ENCODE measurements around the gene NOB1.
A peak's percentile ranks its signal among the peaks of the same experiment; 100 is the strongest.
"Not testable (repeated sequence)": the region's sequence is repeated elsewhere in the genome, so short reads cannot be mapped to it uniquely, and the experiment has no call there.

Gene NOB1

GRCh38 chr16:69754469-69755310 is at the start of gene NOB1:
Gene NOB1 (minus strand): TSS chr16:69754926. CDS start chr16:69754910, 16 bp downstream.
- peak; percentile 95 for DNase-seq (ENCODE audit: low read depth)

- no peak for DNase-seq (ENCODE audit: low read depth)
Observed at GRCh38 chr16:69804297-69804696, 49.6 kb upstream of the NOB1 start.

GRCh38 chr16:69799611-69800031 is 44.9 kb upstream of the NOB1 start:
- DNase-seq (ENCODE audit: low read depth), result no peak

- no peak for DNase-seq (ENCODE audit: low read depth)
Observed at GRCh38 chr16:69798466-69798865, 43.7 kb upstream of the NOB1 start.

- no peak for DNase-seq (ENCODE audit: low read depth)
Observed at GRCh38 chr16:69796285-69797118, 41.8 kb upstream of the NOB1 start.

- DNase-seq (ENCODE audit: low read depth), result no peak
Observed at GRCh38 chr16:69794486-69794885, 39.8 kb upstream of the NOB1 start.

- DNase-seq (ENCODE audit: low read depth), result no peak
Observed at GRCh38 chr16:69793526-69793925, 38.8 kb upstream of the NOB1 start.

- DNase-seq (ENCODE audit: low read depth), result not testable (repeated sequence)
Observed at GRCh38 chr16:69791391-69791847, 36.7 kb upstream of the NOB1 start.

- DNase-seq (ENCODE audit: low read depth), result no peak
Observed at GRCh38 chr16:69787883-69788282, 33.2 kb upstream of the NOB1 start.

- DNase-seq (ENCODE audit: low read depth), result no peak
Observed at GRCh38 chr16:69784586-69784985, 29.9 kb upstream of the NOB1 start.

GRCh38 chr16:69781118-69781517 is 26.4 kb upstream of the NOB1 start:
- no peak for DNase-seq (ENCODE audit: low read depth)

- no peak for DNase-seq (ENCODE audit: low read depth)
Observed at GRCh38 chr16:69779724-69780123, 25.0 kb upstream of the NOB1 start.

GRCh38 chr16:69775563-69775962 is 20.8 kb upstream of the NOB1 start:
- no peak for DNase-seq (ENCODE audit: low read depth)

- DNase-seq (ENCODE audit: low read depth), result no peak
Observed at GRCh38 chr16:69773260-69773947, 18.7 kb upstream of the NOB1 start.

- DNase-seq (ENCODE audit: low read depth), result no peak
Observed at GRCh38 chr16:69771651-69771967, 16.9 kb upstream of the NOB1 start.

- DNase-seq (ENCODE audit: low read depth), result no peak
Observed at GRCh38 chr16:69769404-69769803, 14.7 kb upstream of the NOB1 start.

- no peak for DNase-seq (ENCODE audit: low read depth)
Observed at GRCh38 chr16:69768666-69769065, 13.9 kb upstream of the NOB1 start.

- no peak for DNase-seq (ENCODE audit: low read depth)
Observed at GRCh38 chr16:69767459-69768229, 12.9 kb upstream of the NOB1 start.

- DNase-seq (ENCODE audit: low read depth), result no peak
Observed at GRCh38 chr16:69763599-69763942, 8.8 kb upstream of the NOB1 start.

- no peak for DNase-seq (ENCODE audit: low read depth)
Observed at GRCh38 chr16:69762814-69763598, 8.3 kb upstream of the NOB1 start.
